Glutamatergic neuron (in vitro differentiated cells): ENCODE data around the gene GRHL3. TPM values are rescaled to one million over a fixed set of nuclear protein-coding genes. Genes with fewer than 3 reads are reported as not detected.
A peak's percentile ranks its signal among the peaks of the same experiment; 100 is the strongest.

Experiments used
- DNase-seq: peaks from one replicate; pipeline ENCODE4 v3.0.0; 2022
- H3K27ac Mint-ChIP-seq: one replicate; pipeline ENCODE4 v1.8.0; 2020; ENCODE audit warnings: mild to moderate bottlenecking, mixed read lengths, inconsistent platforms; ENCODE audit not compliant: unreplicated experiment
- H3K27me3 Mint-ChIP-seq: one replicate; pipeline ENCODE4 v1.8.0; 2020; ENCODE audit warnings: mild to moderate bottlenecking, moderate library complexity, mixed read lengths, inconsistent platforms; ENCODE audit not compliant: unreplicated experiment
- H3K36me3 Mint-ChIP-seq: one replicate; pipeline ENCODE4 v1.8.0; 2020; ENCODE audit warnings: mild to moderate bottlenecking, mixed read lengths, inconsistent platforms; ENCODE audit not compliant: unreplicated experiment
- H3K4me1 Mint-ChIP-seq: one replicate; pipeline ENCODE4 v1.8.0; 2020; ENCODE audit warnings: mild to moderate bottlenecking, low read depth, mixed read lengths, inconsistent platforms; ENCODE audit not compliant: unreplicated experiment
- H3K4me3 Mint-ChIP-seq: one replicate; pipeline ENCODE4 v1.8.0; 2020; ENCODE audit warnings: mild to moderate bottlenecking, mixed read lengths, inconsistent platforms; ENCODE audit not compliant: unreplicated experiment
- H3K9me3 Mint-ChIP-seq: one replicate; pipeline ENCODE4 v1.8.0; 2020; ENCODE audit warnings: mild to moderate bottlenecking, moderate library complexity, mixed read lengths, inconsistent platforms; ENCODE audit not compliant: unreplicated experiment
- total RNA-seq: library from RNA; stranded (reverse); fragmentation: NEBNext Ultra II Directional; extraction: Animal tissue kit (Norgen Biotek cat#: 25700); gene quantifications from one replicate; pipeline ENCODE4 v1.2.1, GENCODE V29; 2021; ENCODE audit not compliant: unreplicated experiment
- TF ChIP-seq, protein P1 (sequence below): fragments of 200-600 bp; sonication (generic); IDR thresholded peaks from one replicate; pipeline ENCODE4 v1.5.0; 2021; ENCODE audit not compliant: partially characterized antibody, unreplicated experiment

Gene GRHL3
- total RNA-seq, 1 donor from 2014 or later = 0.37 TPM

DNA sequence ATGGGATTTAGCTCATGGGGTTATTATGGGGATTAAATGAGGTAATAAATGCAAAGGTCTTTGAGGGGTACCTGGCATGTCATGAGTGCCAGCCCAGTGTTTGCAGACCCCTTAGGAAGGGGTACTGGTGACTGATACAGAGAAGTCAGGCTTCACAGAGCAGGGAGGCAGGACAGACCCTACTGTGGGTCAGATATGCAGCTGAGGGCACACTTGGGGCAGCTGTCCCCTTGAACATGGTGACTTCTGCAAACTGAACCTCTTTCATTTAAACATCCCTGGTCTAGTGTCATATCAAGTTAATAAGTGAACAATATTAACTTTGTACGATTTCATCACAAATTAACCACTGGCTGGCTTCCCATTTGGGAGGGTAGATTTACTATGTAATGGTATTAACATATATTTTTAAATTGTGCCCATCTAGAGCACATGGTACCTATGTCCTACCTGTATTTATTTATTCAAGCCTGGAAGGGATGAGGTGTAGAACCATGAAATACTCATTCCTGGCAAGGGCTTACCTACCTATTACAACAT is 68.5 kb downstream of the GRHL3 start:
- Mint-ChIP-seq H3K9me3 (no peaks in the 10 kb centered on the region), H3K36me3 (no peaks in the 10 kb centered on the region), H3K27me3 (peaks cover 4% of the 10 kb centered on the region), H3K4me1 (peaks cover 7% of the 10 kb centered on the region), H3K27ac (no peak overlapping the region), H3K4me3 (no peak overlapping the region)
- TF ChIP-seq, protein P1, sequence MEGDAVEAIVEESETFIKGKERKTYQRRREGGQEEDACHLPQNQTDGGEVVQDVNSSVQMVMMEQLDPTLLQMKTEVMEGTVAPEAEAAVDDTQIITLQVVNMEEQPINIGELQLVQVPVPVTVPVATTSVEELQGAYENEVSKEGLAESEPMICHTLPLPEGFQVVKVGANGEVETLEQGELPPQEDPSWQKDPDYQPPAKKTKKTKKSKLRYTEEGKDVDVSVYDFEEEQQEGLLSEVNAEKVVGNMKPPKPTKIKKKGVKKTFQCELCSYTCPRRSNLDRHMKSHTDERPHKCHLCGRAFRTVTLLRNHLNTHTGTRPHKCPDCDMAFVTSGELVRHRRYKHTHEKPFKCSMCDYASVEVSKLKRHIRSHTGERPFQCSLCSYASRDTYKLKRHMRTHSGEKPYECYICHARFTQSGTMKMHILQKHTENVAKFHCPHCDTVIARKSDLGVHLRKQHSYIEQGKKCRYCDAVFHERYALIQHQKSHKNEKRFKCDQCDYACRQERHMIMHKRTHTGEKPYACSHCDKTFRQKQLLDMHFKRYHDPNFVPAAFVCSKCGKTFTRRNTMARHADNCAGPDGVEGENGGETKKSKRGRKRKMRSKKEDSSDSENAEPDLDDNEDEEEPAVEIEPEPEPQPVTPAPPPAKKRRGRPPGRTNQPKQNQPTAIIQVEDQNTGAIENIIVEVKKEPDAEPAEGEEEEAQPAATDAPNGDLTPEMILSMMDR = no peak
- DNase-seq = no peak

DNA sequence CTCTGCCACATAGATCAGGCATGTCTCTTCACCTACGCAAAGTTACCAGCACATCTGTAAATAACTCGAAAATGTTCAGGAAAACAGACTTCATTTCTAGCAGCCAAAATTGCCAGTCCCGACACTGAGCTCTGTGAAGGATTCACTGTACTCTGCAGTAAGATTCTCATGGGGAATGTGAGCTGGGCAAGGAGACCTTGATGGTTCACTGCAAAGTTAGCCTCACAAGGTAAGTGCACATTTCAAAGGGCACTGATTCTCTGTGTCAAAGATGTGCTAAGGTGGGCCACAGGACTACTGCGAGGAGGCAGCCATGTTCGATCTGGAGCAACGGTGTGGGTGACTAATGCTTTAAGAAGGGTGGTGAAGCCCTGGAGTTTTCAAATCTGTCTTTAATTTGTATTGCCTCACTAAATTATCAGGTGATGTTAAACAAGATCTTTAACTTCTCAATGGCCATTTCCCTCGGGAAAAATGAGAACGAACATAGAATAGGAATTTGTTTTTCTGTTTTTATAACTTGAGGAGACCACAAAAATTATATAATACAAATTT is 69.3 kb downstream of the GRHL3 start:
- TF ChIP-seq, protein P1 = no peak
- Mint-ChIP-seq H3K4me1 (peaks cover 7% of the 10 kb centered on the region), H3K27me3 (peaks cover 4% of the 10 kb centered on the region), H3K36me3 (no peaks in the 10 kb centered on the region), H3K4me3 (no peak overlapping the region), H3K27ac (no peak overlapping the region), H3K9me3 (no peaks in the 10 kb centered on the region)
- no peak for DNase-seq

DNA sequence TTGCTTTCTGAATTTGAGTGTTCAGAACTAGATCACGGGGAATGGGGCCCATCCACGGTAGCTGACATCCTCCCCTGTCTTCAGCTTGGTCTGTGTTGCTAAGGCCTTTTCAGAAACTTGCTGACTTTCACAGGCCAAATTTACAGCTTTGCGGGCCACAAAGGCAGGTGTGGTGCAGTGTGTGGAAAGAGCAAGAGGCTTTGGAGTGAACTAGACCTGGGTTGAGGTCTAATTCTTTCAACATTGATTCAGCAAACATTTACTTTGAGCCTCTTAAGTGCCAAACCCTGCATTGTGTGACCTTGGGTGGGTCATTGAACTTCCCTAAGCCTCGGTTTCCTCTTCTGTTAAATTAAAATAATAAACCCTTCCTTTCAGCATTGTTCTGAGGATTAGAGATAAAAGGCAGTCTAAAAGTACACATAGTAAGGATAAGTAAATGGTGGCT is 70.1 kb downstream of the GRHL3 start:
- H3K27ac Mint-ChIP-seq = no peak overlapping the region
- no peak overlapping the region for H3K4me3 Mint-ChIP-seq
- TF ChIP-seq, protein P1 = no peak
- DNase-seq = no peak
- peaks cover 4% of the 10 kb centered on the region for H3K27me3 Mint-ChIP-seq
- H3K9me3 Mint-ChIP-seq = no peaks in the 10 kb centered on the region
- H3K36me3 Mint-ChIP-seq = no peaks in the 10 kb centered on the region
- peaks cover 8% of the 10 kb centered on the region for H3K4me1 Mint-ChIP-seq

DNA sequence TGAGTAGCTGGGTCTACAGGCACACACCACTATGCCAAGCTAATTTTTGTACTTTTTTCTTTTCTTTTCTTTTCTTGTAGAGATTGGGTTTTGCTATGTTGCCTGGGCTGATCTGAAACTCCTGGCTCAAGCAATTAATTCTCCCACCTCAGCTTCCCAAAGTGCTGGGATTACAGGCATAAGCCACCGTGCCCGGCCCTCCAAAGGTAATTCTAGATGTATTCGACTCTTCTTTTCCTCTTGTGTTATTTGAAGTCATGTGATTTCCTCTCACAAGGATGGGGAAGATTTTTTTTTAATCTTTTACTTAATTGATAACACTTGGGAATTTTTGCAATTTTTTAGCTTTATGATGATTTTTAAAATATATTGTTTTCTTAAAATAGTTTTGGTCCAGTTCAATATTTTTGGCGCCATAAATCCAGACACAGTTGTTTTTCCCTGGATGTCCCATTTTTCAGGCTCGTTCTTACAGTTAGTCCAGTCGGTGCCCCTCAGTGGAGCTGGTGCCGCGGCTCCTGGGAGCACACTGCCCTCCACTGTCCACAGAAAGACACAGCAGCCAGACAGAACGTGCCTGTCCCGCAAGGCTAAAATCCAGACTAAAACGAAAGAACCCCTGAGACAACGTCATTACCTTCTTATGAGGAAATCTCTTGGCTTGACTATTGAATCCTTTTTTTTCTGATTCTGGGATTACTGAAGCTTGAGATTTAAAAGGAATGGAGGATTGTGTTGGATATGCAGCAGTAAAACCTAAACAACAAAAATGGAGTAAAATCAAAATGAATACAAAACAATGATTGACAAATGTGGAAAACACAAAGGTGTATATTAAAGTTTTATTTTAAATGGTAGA is 72.0 kb downstream of the GRHL3 start:
- Mint-ChIP-seq H3K4me3 (no peak overlapping the region), H3K36me3 (no peaks in the 10 kb centered on the region), H3K27ac (no peak overlapping the region), H3K4me1 (peaks cover 8% of the 10 kb centered on the region), H3K9me3 (no peaks in the 10 kb centered on the region), H3K27me3 (peaks cover 2% of the 10 kb centered on the region)
- TF ChIP-seq, protein P1 = peak; percentile 73
- peak; percentile 78 for DNase-seq
